Liver (tissue), 9 donors: ENCODE results near the gene LRRK1. TPM values are rescaled to one million over a fixed set of nuclear protein-coding genes. Genes with fewer than 3 reads are reported as not detected.

Experiments used
- DNase-seq: peaks from one replicate; pipeline ENCODE4 v3.0.0-alpha.2; 2017; ENCODE audit warnings: low spot score
- H3K27ac ChIP-seq, 2 donors: one replicate each; pipeline ENCODE4 v1.7.0; 2013; ENCODE audit warnings: inconsistent platforms in 2 of 2, low read length in 2 of 2, control low read depth in 1 of 2, low read depth in 1 of 2, mild to moderate bottlenecking in 1 of 2
- H3K27me3 ChIP-seq, 4 donors: one replicate each; pipeline versions ENCODE4 v1.6.1 to v1.7.0; 2013; ENCODE audit warnings: low read length in 3 of 4, inconsistent platforms in 1 of 4, mild to moderate bottlenecking in 1 of 4, moderate library complexity in 1 of 4; ENCODE audit not compliant: control insufficient read depth in 4 of 4, insufficient read depth in 4 of 4
- H3K36me3 ChIP-seq, 4 donors: one replicate each; pipeline versions ENCODE4 v1.6.1 to v1.7.0; 2013; ENCODE audit warnings: low read length in 3 of 4, mild to moderate bottlenecking in 3 of 4, low read depth in 1 of 4, moderate library complexity in 1 of 4; ENCODE audit not compliant: control insufficient read depth in 4 of 4, insufficient read depth in 3 of 4
- H3K4me1 ChIP-seq, 4 donors: one replicate each; pipeline versions ENCODE4 v1.6.1 to v1.7.0; 2013; ENCODE audit warnings: low read length in 3 of 4, mild to moderate bottlenecking in 3 of 4, moderate library complexity in 1 of 4; ENCODE audit not compliant: control insufficient read depth in 4 of 4, insufficient read depth in 4 of 4
- H3K4me3 ChIP-seq, 3 donors: one replicate each; pipeline versions ENCODE4 v1.6.1 to v1.7.0; 2013; ENCODE audit warnings: low read length in 3 of 3, control low read depth in 1 of 3, low read depth in 1 of 3, mild to moderate bottlenecking in 1 of 3
- H3K9ac ChIP-seq, 2 donors: one replicate each; pipeline ENCODE4 v1.7.0; 2013; ENCODE audit warnings: low read length in 2 of 2, mild to moderate bottlenecking in 2 of 2, moderate library complexity in 2 of 2, control low read depth in 1 of 2, low read depth in 1 of 2
- H3K9me3 ChIP-seq, 4 donors: one replicate each; pipeline versions ENCODE4 v1.6.1 to v1.7.0; 2013; ENCODE audit warnings: low read length in 3 of 4; ENCODE audit not compliant: control insufficient read depth in 4 of 4
- ATF3 ChIP-seq: IDR thresholded peaks from 2 replicates; pipeline ENCODE4 v1.6.1; 2016; ENCODE audit warnings: antibody characterized with exemption
- CTCF ChIP-seq: fragments of 150-350 bp; IDR thresholded peaks from 2 replicates; pipeline ENCODE4 v1.5.1; 2017; ENCODE audit warnings: improper control_type of control experiment, low read depth, low read length; ENCODE audit not compliant: missing input control
- EGR1 ChIP-seq, 2 donors: IDR thresholded peaks; 2 replicates each; pipeline ENCODE4 v1.6.1; 2016 to 2018; ENCODE audit warnings: antibody characterized with exemption in 2 of 2, low read depth in 2 of 2
- FOXA1 ChIP-seq: IDR thresholded peaks from 2 replicates; pipeline ENCODE4 v1.6.1; 2016; ENCODE audit warnings: antibody characterized with exemption
- FOXA2 ChIP-seq: IDR thresholded peaks from 2 replicates; pipeline ENCODE4 v1.6.1; 2016; ENCODE audit warnings: antibody characterized with exemption
- GABPA ChIP-seq, 2 donors: IDR thresholded peaks in 1 of 2; conservative IDR thresholded peaks in 1 of 2; 2 replicates each; pipeline ENCODE4 v1.6.1; 2016; ENCODE audit warnings: antibody characterized with exemption in 2 of 2, mild to moderate bottlenecking in 1 of 2, moderate library complexity in 1 of 2
- HNF4A ChIP-seq, 2 donors: conservative IDR thresholded peaks; 2 replicates each; pipeline ENCODE4 v1.6.1; 2016; ENCODE audit warnings: antibody characterized with exemption in 2 of 2, mild to moderate bottlenecking in 2 of 2
- HNF4G ChIP-seq: IDR thresholded peaks from 2 replicates; pipeline ENCODE4 v1.6.1; 2016; ENCODE audit warnings: antibody characterized with exemption
- JUND ChIP-seq, 2 donors: IDR thresholded peaks; 2 replicates each; pipeline ENCODE4 v1.6.1; 2016; ENCODE audit warnings: antibody characterized with exemption in 2 of 2
- MAX ChIP-seq: IDR thresholded peaks from 2 replicates; pipeline ENCODE4 v1.6.1; 2016; ENCODE audit warnings: antibody characterized with exemption
- NR2F2 ChIP-seq: IDR thresholded peaks from 2 replicates; pipeline ENCODE4 v1.6.1; 2016; ENCODE audit warnings: antibody characterized with exemption
- RAD21 ChIP-seq, 2 donors: IDR thresholded peaks; 2 replicates each; pipeline ENCODE4 v1.6.1; 2016; ENCODE audit warnings: antibody characterized with exemption in 2 of 2, mild to moderate bottlenecking in 2 of 2
- RXRA ChIP-seq, 2 donors: IDR thresholded peaks; 2 replicates each; pipeline ENCODE4 v1.6.1; 2017 to 2018; ENCODE audit warnings: antibody characterized with exemption in 2 of 2, mild to moderate bottlenecking in 1 of 2
- SP1 ChIP-seq: IDR thresholded peaks from 2 replicates; pipeline ENCODE4 v1.6.1; 2018; ENCODE audit warnings: antibody characterized with exemption, mild to moderate bottlenecking
- TAF1 ChIP-seq: conservative IDR thresholded peaks from 2 replicates; pipeline ENCODE4 v1.6.1; 2016; ENCODE audit warnings: antibody characterized with exemption, mild to moderate bottlenecking
- YY1 ChIP-seq: IDR thresholded peaks from 2 replicates; pipeline ENCODE4 v1.6.1; 2016; ENCODE audit warnings: antibody characterized with exemption, mild to moderate bottlenecking
- WGBS: extraction: QIAGEN DNeasy Blood & Tissue Kit; methylation state at CpG from one replicate; pipeline ENCODE4 v1.1.7; 2013; 5-methylcytosine and 5-hydroxymethylcytosine counted together
- polyA plus RNA-seq, 2 donors: library from polyadenylated mRNA; stranded (reverse) in 1 of 2; unstranded in 1 of 2; fragments of 200-250 nt in 1 of 2; fragments of >200 nt in 1 of 2; fragmentation: Nextera tagmentation in 1 of 2; extraction: Ambion mirVana in 1 of 2; gene quantifications; one replicate each; pipeline versions ENCODE4 v1.2.1 to v1.2.3, GENCODE V29; 2013 to 2015
- total RNA-seq, 2 donors: library from RNA; depleted of rRNA; stranded (reverse); fragments of >200 nt; gene quantifications; one replicate each; pipeline ENCODE4 v1.2.3, GENCODE V29; 2014
- TF ChIP-seq, protein P1 (sequence below): IDR thresholded peaks from 2 replicates; pipeline ENCODE4 v1.6.1; 2016; ENCODE audit warnings: antibody characterized with exemption
- TF ChIP-seq, protein P2 (sequence below): IDR thresholded peaks from 2 replicates; pipeline ENCODE4 v1.6.1; 2016; ENCODE audit warnings: antibody characterized with exemption, mild to moderate bottlenecking
- donor health status: healthy.
- donor health status: healthy.
- donor health status: healthy.
- donor health status: healthy.
- donor health status: healthy.

The LRRK1 gene
- total and polyA plus RNA-seq, 4 donors, result 1.2 to 4.4 (median 2.7) TPM

DNA sequence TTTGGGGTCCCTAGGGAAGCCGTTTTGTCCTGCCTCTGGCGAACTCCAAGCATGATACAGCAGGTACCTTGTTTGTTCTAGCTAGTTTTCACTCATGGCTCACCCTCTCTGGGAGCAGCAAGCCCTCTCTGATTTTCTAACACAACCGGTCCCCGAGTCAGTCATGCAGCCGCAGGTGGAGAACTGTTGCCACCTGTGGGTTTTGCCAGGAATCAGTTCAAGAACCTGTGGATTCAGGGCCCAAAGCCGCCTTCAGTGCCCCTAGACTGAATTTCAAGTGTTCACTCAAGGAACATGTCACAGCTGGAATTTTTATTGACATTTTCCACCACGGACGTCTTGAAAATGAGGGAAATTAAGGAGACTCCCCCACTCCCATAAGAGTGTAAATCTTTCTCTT lies 13.3 kb upstream of the LRRK1 start:
- no peak overlapping the region for H3K9ac ChIP-seq
- H3K27ac ChIP-seq, result no peak overlapping the region
- TF ChIP-seq FOXA2 (no peak), FOXA1 (no peak), MAX (no peak), RXRA (IDR thresholded peaks at IDR 0.05) (no peak), NR2F2 (no peak), EGR1 (IDR thresholded peaks at IDR 0.05; ENCODE audit: low read depth in 2 of 2) (no peak), JUND (IDR thresholded peaks at IDR 0.05) (no peak), HNF4A (conservative IDR thresholded peaks at IDR 0.05) (no peak), ATF3 (no peak), SP1 (no peak), CTCF (no peak), YY1 (no peak), RAD21 (IDR thresholded peaks at IDR 0.05) (no peak), TAF1 (no peak)
- TF ChIP-seq, protein P1, sequence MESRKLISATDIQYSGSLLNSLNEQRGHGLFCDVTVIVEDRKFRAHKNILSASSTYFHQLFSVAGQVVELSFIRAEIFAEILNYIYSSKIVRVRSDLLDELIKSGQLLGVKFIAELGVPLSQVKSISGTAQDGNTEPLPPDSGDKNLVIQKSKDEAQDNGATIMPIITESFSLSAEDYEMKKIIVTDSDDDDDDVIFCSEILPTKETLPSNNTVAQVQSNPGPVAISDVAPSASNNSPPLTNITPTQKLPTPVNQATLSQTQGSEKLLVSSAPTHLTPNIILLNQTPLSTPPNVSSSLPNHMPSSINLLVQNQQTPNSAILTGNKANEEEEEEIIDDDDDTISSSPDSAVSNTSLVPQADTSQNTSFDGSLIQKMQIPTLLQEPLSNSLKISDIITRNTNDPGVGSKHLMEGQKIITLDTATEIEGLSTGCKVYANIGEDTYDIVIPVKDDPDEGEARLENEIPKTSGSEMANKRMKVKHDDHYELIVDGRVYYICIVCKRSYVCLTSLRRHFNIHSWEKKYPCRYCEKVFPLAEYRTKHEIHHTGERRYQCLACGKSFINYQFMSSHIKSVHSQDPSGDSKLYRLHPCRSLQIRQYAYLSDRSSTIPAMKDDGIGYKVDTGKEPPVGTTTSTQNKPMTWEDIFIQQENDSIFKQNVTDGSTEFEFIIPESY, result no peak
- TF ChIP-seq, protein P2, sequence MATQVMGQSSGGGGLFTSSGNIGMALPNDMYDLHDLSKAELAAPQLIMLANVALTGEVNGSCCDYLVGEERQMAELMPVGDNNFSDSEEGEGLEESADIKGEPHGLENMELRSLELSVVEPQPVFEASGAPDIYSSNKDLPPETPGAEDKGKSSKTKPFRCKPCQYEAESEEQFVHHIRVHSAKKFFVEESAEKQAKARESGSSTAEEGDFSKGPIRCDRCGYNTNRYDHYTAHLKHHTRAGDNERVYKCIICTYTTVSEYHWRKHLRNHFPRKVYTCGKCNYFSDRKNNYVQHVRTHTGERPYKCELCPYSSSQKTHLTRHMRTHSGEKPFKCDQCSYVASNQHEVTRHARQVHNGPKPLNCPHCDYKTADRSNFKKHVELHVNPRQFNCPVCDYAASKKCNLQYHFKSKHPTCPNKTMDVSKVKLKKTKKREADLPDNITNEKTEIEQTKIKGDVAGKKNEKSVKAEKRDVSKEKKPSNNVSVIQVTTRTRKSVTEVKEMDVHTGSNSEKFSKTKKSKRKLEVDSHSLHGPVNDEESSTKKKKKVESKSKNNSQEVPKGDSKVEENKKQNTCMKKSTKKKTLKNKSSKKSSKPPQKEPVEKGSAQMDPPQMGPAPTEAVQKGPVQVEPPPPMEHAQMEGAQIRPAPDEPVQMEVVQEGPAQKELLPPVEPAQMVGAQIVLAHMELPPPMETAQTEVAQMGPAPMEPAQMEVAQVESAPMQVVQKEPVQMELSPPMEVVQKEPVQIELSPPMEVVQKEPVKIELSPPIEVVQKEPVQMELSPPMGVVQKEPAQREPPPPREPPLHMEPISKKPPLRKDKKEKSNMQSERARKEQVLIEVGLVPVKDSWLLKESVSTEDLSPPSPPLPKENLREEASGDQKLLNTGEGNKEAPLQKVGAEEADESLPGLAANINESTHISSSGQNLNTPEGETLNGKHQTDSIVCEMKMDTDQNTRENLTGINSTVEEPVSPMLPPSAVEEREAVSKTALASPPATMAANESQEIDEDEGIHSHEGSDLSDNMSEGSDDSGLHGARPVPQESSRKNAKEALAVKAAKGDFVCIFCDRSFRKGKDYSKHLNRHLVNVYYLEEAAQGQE, result no peak
- no peaks in the 10 kb centered on the region for H3K4me1 ChIP-seq
- H3K9me3 ChIP-seq, result no peaks in the 10 kb centered on the region
- H3K36me3 ChIP-seq, result peaks cover 0 to 2% (median 0%) of the 10 kb centered on the region in 4 donors
- no peak overlapping the region for H3K4me3 ChIP-seq
- DNase-seq, result no peak
- H3K27me3 ChIP-seq, result peaks cover 0 to 1% (median 0%) of the 10 kb centered on the region in 4 donors
- 72% methylated on average over 8 of the region's 8 CpGs for WGBS

DNA sequence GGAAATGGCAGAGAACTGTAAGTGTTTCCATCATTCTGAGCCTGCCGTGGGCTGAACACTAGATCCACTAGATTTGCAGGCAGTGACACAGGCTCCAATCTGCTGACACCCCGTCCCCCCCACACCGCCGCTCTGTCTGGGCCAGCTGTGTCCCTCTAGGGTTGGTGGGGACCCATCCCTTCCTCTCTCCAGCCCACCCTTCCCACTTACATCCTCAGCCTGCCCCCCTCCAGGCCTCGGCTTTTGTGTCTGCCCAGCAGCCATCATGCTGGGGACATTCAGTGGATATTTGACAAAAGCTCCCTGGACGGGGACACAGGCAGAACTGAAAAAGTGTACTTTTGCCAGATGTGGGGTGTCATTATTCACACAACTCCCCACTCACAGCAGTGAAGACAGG lies 10.7 kb upstream of the LRRK1 start:
- H3K27me3 ChIP-seq, result peaks cover 0 to 1% (median 0%) of the 10 kb centered on the region in 4 donors
- H3K27ac ChIP-seq, result no peak overlapping the region
- no peak overlapping the region for H3K9ac ChIP-seq
- DNase-seq, result no peak
- WGBS, result 87% methylated on average over 6 of the region's 6 CpGs
- H3K9me3 ChIP-seq, result no peaks in the 10 kb centered on the region
- H3K4me3 ChIP-seq, result no peak overlapping the region
- H3K4me1 ChIP-seq, result no peaks in the 10 kb centered on the region
- peaks cover 0 to 2% (median 0%) of the 10 kb centered on the region in 4 donors for H3K36me3 ChIP-seq
- no peak for TF ChIP-seq HNF4G
- TF ChIP-seq NR2F2, result no peak
- TF ChIP-seq, protein P2, result no peak
- no peak for TF ChIP-seq RXRA (IDR thresholded peaks at IDR 0.05)
- TF ChIP-seq GABPA (IDR thresholded peaks at IDR 0.05 in 1 of 2, conservative IDR thresholded peaks at IDR 0.05 in 1 of 2), result no peak
- no peak for TF ChIP-seq RAD21 (IDR thresholded peaks at IDR 0.05)
- no peak for TF ChIP-seq TAF1
- no peak for TF ChIP-seq CTCF
- TF ChIP-seq YY1, result no peak
- TF ChIP-seq ATF3, result no peak
- TF ChIP-seq EGR1 (IDR thresholded peaks at IDR 0.05; ENCODE audit: low read depth in 2 of 2), result no peak
